ELR (cell line): Measurements from ENCODE around the gene HIBADH.
A peak's percentile ranks its signal among the peaks of the same experiment; 100 is the strongest.
"Not testable (repeated sequence)": the region's sequence is repeated elsewhere in the genome, so short reads cannot be mapped to it uniquely, and the experiment has no call there.

ENCODE experiments used
- DNase-seq: peaks from one replicate; pipeline ENCODE4 v3.0.0-alpha.2; 2015; ENCODE audit warnings: low read depth

Gene HIBADH

GRCh38 chr7:27600247-27600646 lies 62.4 kb downstream of the HIBADH start:
- no peak for DNase-seq

GRCh38 chr7:27595009-27595408 lies 67.7 kb downstream of the HIBADH start:
- DNase-seq: no peak

DNA sequence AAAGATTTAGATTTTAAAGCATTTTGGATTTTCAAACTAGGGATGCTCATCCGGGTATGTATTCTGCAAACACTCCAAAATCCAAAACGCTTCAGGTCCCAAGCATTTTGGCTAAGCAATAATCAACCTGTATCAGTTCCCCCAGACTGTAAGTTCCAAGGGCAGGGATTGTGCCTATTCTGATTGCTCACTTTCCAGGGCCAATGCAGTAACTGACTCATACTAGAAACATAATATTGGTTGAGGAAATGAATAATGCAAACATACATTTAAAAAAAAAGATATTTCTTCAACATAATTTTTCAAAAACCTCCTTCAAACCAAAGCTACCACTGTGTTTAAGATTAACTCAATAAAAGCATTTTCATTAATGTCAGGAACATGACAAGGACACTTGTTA lies 69.5 kb downstream of the HIBADH start:
- peak; percentile 67 for DNase-seq

DNA sequence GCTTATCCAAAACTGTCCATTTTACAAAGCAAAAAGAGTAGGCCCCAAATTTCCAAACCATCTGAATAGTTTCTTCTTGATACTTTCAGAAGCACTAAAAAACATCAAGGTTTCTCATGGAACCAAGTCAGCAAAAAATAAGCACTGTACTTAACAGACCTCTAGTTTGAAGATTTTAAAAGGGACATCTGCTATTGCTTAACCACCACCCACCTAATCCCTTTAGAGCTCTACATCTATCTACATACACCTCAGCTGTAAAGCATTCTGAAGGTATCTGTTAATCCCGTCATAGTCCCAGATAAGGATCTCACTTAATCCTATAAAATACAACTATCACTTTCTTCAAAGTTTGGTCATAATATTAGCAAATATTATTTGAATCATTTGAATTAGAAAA lies 72.3 kb downstream of the HIBADH start:
- DNase-seq: no peak

DNA sequence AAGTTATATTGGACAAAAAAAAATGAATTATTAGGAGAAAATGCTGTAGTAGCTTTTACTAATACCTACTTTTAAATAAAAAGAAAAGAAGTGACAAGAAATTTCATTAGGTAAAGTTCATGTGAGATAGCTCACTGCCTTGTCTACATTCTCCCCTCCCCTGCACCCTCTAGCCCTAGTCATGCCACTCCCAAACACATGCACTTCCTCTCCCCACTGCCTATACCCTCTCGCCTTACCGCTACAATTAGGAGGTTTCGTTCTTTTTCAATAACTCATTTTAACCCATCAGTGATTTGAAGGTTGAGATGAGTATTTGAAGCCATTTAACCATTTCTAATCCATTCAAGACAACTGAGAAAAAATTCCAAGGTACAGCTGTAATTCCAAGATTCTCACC lies 75.3 kb downstream of the HIBADH start:
- DNase-seq: no peak

DNA sequence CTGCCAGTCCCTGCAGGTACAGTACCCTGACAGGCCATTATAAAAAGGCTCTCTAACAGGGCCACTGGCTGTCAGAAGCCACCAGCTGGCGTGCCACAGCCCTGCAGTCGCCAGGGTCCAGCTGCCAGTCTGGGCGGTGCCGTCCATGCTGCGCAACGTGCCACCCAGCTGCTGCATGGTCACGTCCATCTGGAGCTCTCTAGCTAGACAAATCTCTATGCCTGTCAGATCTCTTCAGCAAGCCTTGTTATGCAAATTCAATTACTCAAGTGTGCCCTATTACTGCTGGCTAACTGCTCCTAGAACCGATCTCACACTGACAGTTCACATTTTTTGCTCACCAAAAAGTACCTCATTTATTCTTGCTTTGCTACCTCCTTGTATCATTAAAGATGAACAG lies 75.9 kb downstream of the HIBADH start:
- no peak for DNase-seq

GRCh38 chr7:27585781-27586447 lies 76.8 kb downstream of the HIBADH start:
- no peak for DNase-seq

GRCh38 chr7:27581906-27582305 lies 80.8 kb downstream of the HIBADH start:
- DNase-seq: no peak

DNA sequence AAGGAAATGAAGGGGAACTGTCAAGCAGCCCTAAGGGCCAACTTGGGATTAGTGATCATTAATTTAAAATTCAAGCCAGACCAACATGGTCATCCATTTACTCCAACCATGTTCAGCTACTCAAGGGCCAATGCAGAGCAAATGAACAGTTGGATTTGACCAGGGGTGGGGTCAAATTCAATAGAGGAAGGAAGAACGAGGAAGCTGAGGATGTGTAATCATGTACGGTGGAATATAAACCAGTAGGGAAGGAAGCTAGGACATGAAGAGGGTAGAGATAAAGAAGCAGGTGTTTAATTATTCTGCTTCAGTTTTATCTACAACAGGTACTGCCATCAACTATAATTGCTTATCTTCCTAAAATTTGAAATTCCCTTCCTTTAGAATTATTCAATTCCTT lies 81.6 kb downstream of the HIBADH start:
- no peak for DNase-seq

DNA sequence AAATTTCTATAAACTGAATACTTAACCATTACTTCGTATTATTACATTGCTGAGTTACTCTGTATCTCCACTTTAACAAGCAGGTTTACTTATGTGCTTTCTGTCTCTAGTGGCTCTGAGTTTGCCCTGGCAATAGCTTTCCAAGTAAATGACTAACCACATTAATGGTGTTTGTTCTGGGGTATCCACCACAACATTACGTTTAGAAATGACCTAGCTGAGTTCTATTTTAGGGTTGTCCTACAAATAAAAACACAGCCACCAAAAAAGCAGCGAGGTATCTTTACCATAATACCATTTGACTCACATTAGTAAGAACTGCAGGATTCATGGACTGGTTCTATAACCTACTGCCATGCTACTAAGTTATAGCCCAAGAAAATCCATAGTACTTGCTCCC lies 83.1 kb downstream of the HIBADH start:
- DNase-seq: no peak

- DNase-seq: not testable (repeated sequence)
These were observed 84.5 kb downstream of the HIBADH start for GRCh38 chr7:27578169-27578568.

- DNase-seq: peak; percentile 69
These were observed 86.2 kb downstream of the HIBADH start for GRCh38 chr7:27576360-27576944.

DNA sequence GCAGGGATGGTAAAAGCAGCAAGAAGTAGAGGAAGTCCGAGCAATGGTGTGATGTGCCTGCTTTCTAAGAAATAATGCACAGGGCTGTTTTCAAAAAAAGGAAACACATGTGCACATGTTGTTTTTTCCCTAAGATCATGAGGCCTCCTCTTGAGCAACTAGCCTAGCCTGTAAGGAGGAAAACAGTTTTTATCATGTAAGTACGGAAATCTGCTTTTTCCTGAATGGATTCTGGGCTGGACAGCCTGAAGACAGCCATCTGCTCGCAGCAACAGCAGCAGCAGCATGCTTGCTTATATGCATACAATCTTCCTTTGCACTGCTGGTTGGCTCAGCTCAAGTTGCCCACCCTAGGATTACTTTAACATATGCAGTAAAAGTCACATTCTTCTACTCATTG lies 87.1 kb downstream of the HIBADH start:
- no peak for DNase-seq

DNA sequence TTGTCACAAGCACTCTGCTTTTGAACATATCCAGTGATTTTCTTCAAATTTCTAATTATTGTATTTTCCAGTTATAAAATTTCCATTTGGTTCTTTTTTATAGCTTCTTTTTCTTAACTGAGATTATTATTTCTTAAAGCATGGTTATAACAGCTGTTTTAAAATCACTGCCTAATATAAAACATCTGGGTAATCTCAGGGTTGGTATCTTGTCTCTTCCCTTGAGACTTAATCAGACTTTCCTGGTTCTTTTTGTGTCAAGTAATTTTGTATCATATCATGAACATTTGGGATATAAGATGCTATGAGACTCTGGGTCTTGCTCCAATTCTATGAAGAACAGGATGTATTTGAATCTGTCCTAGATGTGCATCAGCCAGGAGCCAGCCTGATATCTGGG lies 93.6 kb downstream of the HIBADH start:
- no peak for DNase-seq

DNA sequence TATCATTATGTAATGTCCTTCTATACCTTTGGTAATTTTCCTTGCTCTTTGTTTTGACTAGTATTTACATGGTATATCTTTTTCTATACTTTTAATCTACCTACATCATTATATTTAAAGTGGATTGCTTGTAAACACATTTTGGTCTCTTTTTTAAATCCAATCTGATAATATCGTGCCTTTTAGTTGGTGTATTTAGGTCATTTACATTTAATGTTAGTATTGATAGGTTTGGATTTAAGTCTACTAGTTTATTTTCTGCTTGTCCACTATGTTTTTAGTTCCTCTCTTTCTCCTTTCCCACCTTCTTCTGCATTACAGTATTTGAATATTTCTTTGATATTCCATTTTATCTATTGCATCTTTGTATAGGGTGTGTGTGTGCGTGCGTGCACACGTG lies 95.4 kb downstream of the HIBADH start:
- no peak for DNase-seq

GRCh38 chr7:27564881-27565482 lies 97.7 kb downstream of the HIBADH start:
- DNase-seq: no peak

DNA sequence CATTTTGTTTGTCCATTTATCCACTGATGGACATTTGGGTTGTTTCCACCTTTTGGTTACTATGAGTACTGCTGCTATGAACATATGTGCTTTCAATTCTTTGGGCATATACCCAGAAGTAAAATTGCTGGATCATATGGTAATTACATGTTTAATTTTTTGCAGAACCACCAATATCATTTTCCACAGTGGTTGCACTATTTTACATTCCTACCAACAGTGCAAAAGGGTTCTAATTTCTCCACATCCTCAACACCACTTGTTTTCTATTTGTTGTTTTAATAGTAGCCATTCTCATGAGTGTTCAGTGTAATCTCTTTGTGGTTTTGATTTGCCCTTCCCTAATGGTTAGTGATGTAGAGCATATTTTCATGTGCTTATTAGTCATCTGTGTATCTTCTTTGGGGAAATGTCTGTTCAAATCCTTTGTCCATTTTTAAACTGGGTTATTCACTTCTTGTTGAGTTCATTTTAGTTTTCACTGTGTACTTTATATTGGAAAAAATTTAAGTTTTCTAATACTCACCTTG lies 101.9 kb downstream of the HIBADH start:
- DNase-seq: peak; percentile 81

DNA sequence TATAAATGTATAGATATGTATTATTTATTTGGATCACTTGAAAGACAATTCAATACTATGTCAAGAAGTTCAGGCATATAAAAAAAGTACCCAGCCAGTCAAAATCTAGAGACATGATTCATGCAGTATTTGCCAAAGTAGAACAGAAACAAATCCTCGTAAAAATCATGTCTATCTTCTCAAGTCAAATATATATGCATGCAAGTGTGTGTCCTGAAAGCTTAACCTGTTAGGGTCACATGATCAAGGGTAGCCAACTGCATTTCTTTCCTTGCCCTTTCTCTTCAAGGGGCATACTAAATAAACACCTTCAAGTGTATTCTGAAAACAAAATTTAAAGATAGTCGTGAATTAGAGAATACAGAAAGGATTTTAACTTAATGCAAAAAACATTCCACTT lies 107.0 kb downstream of the HIBADH start:
- DNase-seq: no peak

DNA sequence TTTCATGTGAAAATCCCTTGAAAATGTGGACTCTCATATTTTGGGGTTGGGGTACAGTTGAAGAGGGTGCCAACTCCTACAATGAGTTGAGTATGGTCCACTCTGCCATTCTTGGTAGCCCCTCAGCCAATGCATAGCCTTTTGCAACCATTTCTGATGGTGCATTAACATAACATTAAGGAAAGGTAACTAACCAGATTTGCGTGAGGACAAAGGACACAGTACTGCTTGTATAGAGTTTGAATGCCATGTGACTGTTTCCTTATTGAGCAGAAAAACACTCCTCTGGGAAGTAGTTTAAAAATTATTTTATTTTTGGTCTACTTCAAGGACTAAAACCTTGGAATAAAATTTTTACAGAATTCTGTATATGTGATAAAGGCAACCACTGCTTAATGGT lies 107.9 kb downstream of the HIBADH start:
- DNase-seq: no peak

GRCh38 chr7:27553273-27553672 lies 109.4 kb downstream of the HIBADH start:
- no peak for DNase-seq

DNA sequence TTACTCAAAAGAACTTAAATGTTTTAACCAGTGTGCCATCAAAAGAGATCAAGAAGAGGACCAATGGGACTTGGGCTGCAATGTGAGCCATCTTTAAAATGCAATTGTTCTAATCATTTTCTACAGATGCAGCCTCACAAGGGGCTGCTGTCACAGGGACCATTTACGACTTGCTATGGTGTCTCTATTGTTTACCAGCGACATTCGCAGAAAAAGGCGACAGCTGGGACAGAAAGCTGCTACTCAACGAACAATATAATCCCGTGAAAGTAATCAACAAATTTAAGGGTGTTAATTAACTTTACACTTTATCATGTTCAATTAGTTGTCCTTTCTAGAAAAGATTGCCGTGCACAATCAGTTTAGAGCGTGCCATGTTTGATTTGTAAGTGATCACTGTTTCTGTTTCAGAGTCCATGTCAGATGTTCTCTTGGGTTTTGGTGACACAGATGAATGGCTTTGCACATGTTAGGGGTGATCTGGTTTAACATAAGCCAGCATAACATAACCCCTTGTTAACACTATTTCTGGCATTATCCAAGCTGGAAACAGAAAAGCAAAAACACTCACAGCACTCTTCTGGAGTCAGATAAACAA lies 110.8 kb downstream of the HIBADH start:
- no peak for DNase-seq

- DNase-seq: no peak
These were observed 113.1 kb downstream of the HIBADH start for GRCh38 chr7:27549606-27550005.

DNA sequence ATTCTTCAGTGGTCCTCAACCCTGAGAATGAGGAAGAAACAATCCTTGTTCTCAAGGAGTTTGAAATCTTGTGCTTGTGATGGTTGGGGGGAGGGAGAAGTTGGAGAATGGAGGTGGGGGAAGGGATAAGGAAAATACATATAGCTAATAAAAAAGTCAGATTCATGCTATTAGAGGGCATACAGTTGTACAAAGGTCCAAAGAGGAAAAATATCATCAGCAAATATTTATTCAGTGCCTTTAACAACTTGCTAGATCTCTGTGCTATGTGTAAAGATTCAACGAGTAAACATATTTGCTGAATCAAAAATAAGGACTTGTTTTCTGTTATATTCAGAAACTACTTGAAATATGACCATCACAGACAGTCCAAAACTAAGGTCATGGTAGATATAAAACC lies 114.4 kb downstream of the HIBADH start:
- DNase-seq: no peak
